GM13976 (cell line): Measurements from ENCODE around the gene NTMT1.

Experiments used
- DNase-seq: peaks from one replicate; pipeline ENCODE4 v3.0.0; 2012; ENCODE audit warnings: low spot score
- in situ Hi-C: fragments of 300-500 bp; cut with MboI; formaldehyde crosslinking; loops from one replicate; pipeline ENCODE4 v1.12.0; 2022; ENCODE audit warnings: low sequenced_read_pairs, mixed read lengths, inconsistent platforms; ENCODE audit not compliant: unreplicated experiment
- TF ChIP-seq, protein P1 (sequence below): IDR thresholded peaks from 2 replicates; pipeline ENCODE4 v1.5.1; 2012; ENCODE audit warnings: borderline replicate concordance, mild to moderate bottlenecking; ENCODE audit not compliant: insufficient read depth; ENCODE audit errors: extremely low read depth, missing control alignments, control extremely low read depth

The NTMT1 gene

GRCh38 chr9:129665389-129665775 is 39.4 kb downstream of the NTMT1 start, which contains the start of gene PRRX2:
Gene PRRX2, plus strand, starts transcription at chr9:129665647. Its CDS starts 221 bp downstream, at chr9:129665868.
- peak; percentile 65 for DNase-seq
- TF ChIP-seq, protein P1, sequence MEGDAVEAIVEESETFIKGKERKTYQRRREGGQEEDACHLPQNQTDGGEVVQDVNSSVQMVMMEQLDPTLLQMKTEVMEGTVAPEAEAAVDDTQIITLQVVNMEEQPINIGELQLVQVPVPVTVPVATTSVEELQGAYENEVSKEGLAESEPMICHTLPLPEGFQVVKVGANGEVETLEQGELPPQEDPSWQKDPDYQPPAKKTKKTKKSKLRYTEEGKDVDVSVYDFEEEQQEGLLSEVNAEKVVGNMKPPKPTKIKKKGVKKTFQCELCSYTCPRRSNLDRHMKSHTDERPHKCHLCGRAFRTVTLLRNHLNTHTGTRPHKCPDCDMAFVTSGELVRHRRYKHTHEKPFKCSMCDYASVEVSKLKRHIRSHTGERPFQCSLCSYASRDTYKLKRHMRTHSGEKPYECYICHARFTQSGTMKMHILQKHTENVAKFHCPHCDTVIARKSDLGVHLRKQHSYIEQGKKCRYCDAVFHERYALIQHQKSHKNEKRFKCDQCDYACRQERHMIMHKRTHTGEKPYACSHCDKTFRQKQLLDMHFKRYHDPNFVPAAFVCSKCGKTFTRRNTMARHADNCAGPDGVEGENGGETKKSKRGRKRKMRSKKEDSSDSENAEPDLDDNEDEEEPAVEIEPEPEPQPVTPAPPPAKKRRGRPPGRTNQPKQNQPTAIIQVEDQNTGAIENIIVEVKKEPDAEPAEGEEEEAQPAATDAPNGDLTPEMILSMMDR, result no peak
- in situ Hi-C loops, result no loop called here

- in situ Hi-C loops, result no loop called here
- no peak for DNase-seq
Observed at GRCh38 chr9:129665814-129666520, 40.0 kb downstream of the NTMT1 start.

DNA sequence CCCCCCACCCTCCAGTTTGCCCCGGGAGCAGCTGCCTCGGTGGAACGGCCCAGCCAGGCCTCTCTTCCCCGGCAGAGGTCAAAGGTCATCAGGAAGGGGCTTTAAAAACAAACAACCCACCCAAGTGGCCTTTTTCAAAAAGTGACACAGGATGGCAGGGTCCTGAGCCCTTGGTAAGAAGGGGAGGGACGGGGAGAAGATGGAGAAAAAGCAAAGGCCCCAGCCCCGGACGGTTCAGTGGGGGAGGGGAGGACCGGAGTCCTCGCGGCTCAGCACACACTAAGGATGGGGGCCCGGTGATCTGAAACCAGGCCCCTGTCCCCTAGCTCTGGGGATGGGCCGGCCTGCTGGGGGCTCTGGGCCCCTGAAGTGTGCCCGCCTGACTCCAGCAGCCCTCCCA is 40.6 kb downstream of the NTMT1 start:
- TF ChIP-seq, protein P1, result no peak
- in situ Hi-C loops, result no loop called here
- no peak for DNase-seq

More at GRCh38 chr9:129665814-129666520, 40.0 kb downstream of the NTMT1 start:
- TF ChIP-seq, protein P1, result no peak

DNA sequence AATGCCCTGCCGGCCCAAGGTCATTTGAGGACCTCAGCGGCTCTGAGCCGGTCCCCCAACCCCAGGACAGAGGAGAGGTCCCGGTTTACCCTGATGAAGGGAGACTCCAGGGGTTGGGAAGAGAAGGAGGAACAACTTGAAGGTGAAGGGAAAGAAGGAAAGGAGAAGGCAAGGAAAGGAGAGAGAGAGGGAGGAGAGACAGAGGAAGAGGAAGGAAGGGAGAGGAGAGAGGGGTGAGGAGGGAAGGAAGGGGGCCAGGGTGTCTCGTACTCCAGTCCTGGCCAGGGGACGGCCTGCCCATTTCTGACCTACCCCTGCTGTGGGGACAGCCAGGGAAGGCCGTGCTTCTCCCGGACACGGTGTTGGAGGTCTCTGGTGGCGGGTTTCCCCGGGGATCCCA is 41.4 kb downstream of the NTMT1 start:
- TF ChIP-seq, protein P1, result no peak
- in situ Hi-C loops, result no loop called here
- DNase-seq, result no peak

DNA sequence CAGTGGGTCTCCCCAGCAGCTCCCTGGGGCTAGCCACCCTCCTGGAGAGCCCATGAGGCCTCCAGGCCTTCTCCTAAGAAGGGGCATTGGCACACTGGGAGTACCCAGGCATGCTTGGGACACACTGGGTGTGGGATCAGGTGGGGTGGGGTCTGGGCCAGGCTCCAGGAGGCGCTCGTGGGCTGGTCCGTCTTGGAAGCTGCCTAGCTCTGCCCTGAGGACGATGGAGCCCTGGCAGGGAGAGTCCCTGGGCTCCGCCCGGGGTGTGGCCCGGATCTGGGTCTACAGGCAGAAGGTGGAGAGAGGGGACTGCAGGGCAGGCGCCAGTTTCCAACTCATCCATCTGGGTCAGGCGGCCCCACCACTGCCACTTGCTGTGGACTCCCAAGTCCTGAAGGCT is 41.9 kb downstream of the NTMT1 start:
- in situ Hi-C loops, result no loop called here
- no peak for DNase-seq
- TF ChIP-seq, protein P1, result no peak

GRCh38 chr9:129669141-129669718 is 43.3 kb downstream of the NTMT1 start:
- no peak for DNase-seq
- in situ Hi-C loops, result no loop called here
- TF ChIP-seq, protein P1, result no peak
